Measurements from ENCODE around the gene NHLH1. TPM values are rescaled to one million over a fixed set of nuclear protein-coding genes. Genes with fewer than 3 reads are reported as not detected.
A peak's percentile ranks its signal among the peaks of the same experiment; 100 is the strongest.

NHLH1 gene
- total and polyA plus RNA-seq, 2 of the 13 experiments (the other 11 are each of a cell fraction or from before 2014, with no cell fraction given): 0.11 to 0.57 TPM

DNA sequence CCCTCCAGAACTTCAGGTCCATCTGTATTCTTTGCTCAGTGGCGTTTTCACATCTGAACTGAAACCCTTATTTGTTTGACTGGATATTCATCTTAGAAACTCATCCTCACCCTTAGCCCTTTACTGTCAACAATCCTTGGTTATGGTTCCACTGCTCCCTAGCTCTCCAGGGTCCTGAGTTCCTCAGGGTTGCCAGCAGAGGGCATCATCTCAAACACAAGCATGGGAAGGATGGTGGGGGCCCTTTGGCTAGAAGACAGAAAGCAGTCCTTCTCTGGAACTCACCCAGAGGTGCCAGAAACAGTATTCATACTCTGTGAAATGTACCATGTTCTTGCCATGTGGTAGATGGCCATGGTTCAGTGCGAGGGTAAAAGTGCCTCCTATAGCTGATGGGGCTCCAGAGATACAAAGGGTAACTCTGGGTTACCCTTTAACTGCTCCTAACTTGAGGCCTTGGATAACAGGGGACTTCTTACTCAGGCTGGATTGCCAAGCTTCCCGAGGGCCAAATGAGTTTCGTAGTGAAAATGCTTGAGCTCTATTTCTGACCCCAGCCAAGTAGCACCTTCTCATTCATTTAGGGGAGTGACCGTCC, 12.4 kb upstream of the NHLH1 start (continued):
- TF ChIP-seq, protein P1, sequence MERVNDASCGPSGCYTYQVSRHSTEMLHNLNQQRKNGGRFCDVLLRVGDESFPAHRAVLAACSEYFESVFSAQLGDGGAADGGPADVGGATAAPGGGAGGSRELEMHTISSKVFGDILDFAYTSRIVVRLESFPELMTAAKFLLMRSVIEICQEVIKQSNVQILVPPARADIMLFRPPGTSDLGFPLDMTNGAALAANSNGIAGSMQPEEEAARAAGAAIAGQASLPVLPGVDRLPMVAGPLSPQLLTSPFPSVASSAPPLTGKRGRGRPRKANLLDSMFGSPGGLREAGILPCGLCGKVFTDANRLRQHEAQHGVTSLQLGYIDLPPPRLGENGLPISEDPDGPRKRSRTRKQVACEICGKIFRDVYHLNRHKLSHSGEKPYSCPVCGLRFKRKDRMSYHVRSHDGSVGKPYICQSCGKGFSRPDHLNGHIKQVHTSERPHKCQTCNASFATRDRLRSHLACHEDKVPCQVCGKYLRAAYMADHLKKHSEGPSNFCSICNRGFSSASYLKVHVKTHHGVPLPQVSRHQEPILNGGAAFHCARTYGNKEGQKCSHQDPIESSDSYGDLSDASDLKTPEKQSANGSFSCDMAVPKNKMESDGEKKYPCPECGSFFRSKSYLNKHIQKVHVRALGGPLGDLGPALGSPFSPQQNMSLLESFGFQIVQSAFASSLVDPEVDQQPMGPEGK (CRISPR knock-in tag; IDR thresholded peaks at IDR 0.05): peak; percentile 35; the same call in 1 of the 2 replicates
- TF ChIP-seq, protein P2, sequence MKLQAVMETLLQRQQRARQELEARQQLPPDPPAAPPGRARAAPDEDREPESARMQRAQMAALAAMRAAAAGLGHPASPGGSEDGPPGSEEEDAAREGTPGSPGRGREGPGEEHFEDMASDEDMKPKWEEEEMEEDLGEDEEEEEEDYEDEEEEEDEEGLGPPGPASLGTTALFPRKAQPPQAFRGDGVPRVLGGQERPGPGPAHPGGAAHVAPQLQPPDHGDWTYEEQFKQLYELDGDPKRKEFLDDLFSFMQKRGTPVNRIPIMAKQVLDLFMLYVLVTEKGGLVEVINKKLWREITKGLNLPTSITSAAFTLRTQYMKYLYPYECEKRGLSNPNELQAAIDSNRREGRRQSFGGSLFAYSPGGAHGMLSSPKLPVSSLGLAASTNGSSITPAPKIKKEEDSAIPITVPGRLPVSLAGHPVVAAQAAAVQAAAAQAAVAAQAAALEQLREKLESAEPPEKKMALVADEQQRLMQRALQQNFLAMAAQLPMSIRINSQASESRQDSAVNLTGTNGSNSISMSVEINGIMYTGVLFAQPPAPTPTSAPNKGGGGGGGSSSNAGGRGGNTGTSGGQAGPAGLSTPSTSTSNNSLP (IDR thresholded peaks at IDR 0.05; ENCODE audit: low read depth, low read length): no peak
- peak; percentile 35; the same call in 1 of the 2 replicates for TF ChIP-seq SMC3 (IDR thresholded peaks at IDR 0.05; ENCODE audit: low read length)

DNA sequence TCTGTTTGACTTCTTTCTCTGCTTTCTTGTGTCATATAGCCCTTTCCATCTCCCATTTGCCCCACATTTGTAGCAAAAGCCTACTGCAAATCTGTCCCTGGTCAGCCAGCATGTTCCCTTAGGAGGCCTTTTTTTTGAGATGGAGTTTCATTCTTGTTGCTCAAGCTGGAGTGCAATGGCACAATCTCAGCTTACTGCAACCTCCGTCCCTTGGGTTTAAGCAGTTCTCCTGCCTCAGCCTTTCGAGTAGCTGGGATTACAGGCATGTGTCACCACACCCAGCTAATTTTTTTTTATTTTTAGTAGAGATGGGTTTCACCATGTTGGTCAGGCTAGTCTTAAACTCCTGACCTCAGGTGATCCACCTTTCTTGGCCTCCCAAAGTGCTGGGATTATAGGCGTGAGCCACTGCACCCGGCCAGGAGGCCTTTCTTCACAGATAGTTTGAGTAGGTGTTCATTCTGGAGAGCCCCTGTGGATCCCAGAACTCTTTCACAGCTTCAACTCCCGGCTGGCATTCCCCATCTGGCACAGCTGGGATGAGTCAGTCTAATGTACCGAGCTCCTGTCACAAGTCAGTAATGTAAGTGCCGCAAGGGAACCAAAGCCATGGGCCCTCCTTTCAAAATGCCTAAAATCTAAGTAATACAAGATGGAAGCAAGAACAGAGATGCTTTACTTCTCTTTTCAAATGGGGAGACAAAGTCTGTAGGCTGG, 9.4 kb upstream of the NHLH1 start:
- BruUV-seq (replicated peaks): no TSS peak
- in situ Hi-C loops (cut with HindIII; ENCODE audit: extremely low pct_ligation_motif_present, low pct_unique_long_range_greater_than_20kb): no loop called here
- Histone ChIP-seq H3K36me3 (replicated peaks in 1 of 2; ENCODE audit: control insufficient read depth in 1 of 2, insufficient read depth in 2 of 2, low read length in 2 of 2) (peaks cover 28 to 60% of the 10 kb centered on the region in 2 experiments), H3K9ac (ENCODE audit: insufficient read depth, low read depth, low read length) (no peak overlapping the region), H3K27me3 (ENCODE audit: control insufficient read depth in 1 of 2, insufficient read depth in 2 of 2, low read length in 2 of 2) (no peaks in the 10 kb centered on the region), H3K9me3 (ENCODE audit: low read length) (no peaks in the 10 kb centered on the region), H3K4me2 (ENCODE audit: low read depth, low read length) (no peak overlapping the region), H4K20me1 (ENCODE audit: insufficient read depth, low read length) (no peaks in the 10 kb centered on the region), H3K79me2 (ENCODE audit: insufficient read depth, low read length) (no peaks in the 10 kb centered on the region), H3K27ac (ENCODE audit: extremely low read length, insufficient read depth, low read length) (no peak overlapping the region), H3K4me1 (ENCODE audit: insufficient read depth, low read length) (peaks cover 7% of the 10 kb centered on the region; the same call in 1 of the 2 replicates), H3K4me3 (replicated peaks in 1 of 3; ENCODE audit: insufficient read depth in 1 of 3, low read depth in 2 of 3, low read length in 3 of 3) (no peak overlapping the region), H2AFZ (ENCODE audit: low read length) (no peak overlapping the region)
- CTCF ChIA-PET (ENCODE audit: low intra/inter-chr PET ratio, low total read pairs): no interaction called here
- no peak for FAIRE-seq
- intact Hi-C loops (cut with micrococcal nuclease; ENCODE audit: unreplicated experiment): no loop called here
- ATAC-seq: no peak
- POLR2A ChIA-PET: interaction anchor here (1.1 kb wide), 1 partner anchor 13 kb away, joined by 4 read pairs; no protein-coding TSS in a partner anchor
- 99% methylated on average over 7 of the region's 7 CpGs for WGBS (ENCODE audit: low lambda C conversion rate)
- no peak for DNase-seq (ENCODE audit: low spot score)
- no peak for TF ChIP-seq NFE2 (CRISPR knock-in tag; IDR thresholded peaks at IDR 0.05)
- TF ChIP-seq, protein P3, sequence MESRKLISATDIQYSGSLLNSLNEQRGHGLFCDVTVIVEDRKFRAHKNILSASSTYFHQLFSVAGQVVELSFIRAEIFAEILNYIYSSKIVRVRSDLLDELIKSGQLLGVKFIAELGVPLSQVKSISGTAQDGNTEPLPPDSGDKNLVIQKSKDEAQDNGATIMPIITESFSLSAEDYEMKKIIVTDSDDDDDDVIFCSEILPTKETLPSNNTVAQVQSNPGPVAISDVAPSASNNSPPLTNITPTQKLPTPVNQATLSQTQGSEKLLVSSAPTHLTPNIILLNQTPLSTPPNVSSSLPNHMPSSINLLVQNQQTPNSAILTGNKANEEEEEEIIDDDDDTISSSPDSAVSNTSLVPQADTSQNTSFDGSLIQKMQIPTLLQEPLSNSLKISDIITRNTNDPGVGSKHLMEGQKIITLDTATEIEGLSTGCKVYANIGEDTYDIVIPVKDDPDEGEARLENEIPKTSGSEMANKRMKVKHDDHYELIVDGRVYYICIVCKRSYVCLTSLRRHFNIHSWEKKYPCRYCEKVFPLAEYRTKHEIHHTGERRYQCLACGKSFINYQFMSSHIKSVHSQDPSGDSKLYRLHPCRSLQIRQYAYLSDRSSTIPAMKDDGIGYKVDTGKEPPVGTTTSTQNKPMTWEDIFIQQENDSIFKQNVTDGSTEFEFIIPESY (CRISPR knock-in tag; IDR thresholded peaks at IDR 0.05): no peak
- TF ChIP-seq ZNF781 (CRISPR knock-in tag; IDR thresholded peaks at IDR 0.05; ENCODE audit: borderline replicate concordance, not compliant biosample characterization): no peak
- TF ChIP-seq, protein P4, sequence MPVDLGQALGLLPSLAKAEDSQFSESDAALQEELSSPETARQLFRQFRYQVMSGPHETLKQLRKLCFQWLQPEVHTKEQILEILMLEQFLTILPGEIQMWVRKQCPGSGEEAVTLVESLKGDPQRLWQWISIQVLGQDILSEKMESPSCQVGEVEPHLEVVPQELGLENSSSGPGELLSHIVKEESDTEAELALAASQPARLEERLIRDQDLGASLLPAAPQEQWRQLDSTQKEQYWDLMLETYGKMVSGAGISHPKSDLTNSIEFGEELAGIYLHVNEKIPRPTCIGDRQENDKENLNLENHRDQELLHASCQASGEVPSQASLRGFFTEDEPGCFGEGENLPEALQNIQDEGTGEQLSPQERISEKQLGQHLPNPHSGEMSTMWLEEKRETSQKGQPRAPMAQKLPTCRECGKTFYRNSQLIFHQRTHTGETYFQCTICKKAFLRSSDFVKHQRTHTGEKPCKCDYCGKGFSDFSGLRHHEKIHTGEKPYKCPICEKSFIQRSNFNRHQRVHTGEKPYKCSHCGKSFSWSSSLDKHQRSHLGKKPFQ (CRISPR knock-in tag; IDR thresholded peaks at IDR 0.05; ENCODE audit: insufficient replicate concordance): no peak
- no peak for TF ChIP-seq ZNF776 (CRISPR knock-in tag; IDR thresholded peaks at IDR 0.05)
- no peak for TF ChIP-seq ZNF768 (CRISPR knock-in tag; IDR thresholded peaks at IDR 0.05)
- TF ChIP-seq, protein P5, sequence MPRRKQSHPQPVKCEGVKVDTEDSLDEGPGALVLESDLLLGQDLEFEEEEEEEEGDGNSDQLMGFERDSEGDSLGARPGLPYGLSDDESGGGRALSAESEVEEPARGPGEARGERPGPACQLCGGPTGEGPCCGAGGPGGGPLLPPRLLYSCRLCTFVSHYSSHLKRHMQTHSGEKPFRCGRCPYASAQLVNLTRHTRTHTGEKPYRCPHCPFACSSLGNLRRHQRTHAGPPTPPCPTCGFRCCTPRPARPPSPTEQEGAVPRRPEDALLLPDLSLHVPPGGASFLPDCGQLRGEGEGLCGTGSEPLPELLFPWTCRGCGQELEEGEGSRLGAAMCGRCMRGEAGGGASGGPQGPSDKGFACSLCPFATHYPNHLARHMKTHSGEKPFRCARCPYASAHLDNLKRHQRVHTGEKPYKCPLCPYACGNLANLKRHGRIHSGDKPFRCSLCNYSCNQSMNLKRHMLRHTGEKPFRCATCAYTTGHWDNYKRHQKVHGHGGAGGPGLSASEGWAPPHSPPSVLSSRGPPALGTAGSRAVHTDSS (CRISPR knock-in tag; conservative IDR thresholded peaks at IDR 0.05): no peak
- no peak for TF ChIP-seq ZFP62 (CRISPR knock-in tag; IDR thresholded peaks at IDR 0.05)
- no peak for TF ChIP-seq CHCHD3 (CRISPR knock-in tag; IDR thresholded peaks at IDR 0.05)
